NCI-H2107 (cell line): ENCODE results near the gene CLHC1.
"Not testable (repeated sequence)": the region's sequence is repeated elsewhere in the genome, so short reads cannot be mapped to it uniquely, and the experiment has no call there.

Experiments used
- DNase-seq: peaks from one replicate; lab custom pipeline; 2025; lab: John Stamatoyannopoulos, UW

Gene CLHC1

GRCh38 chr2:55134316-55134706 is 97.8 kb downstream of the CLHC1 start:
- no peak for DNase-seq

GRCh38 chr2:55133467-55134315 is 98.4 kb downstream of the CLHC1 start:
- no peak for DNase-seq

GRCh38 chr2:55130849-55131248 is 101.2 kb downstream of the CLHC1 start:
- no peak for DNase-seq

GRCh38 chr2:55126643-55127042 is 105.5 kb downstream of the CLHC1 start:
- DNase-seq: not testable (repeated sequence)
